HL-60/S4 (cell line): Measurements from ENCODE around the gene GNAT2.
"Not testable (repeated sequence)": the region's sequence is repeated elsewhere in the genome, so short reads cannot be mapped to it uniquely, and the experiment has no call there.

Source experiments
- in situ Hi-C: fragments of 300-500 bp; cut with MboI; formaldehyde crosslinking; loops from 2 replicates; pipeline ENCODE4 v1.14.3; 2022; ENCODE audit warnings: low sequenced_read_pairs

Gene GNAT2

DNA sequence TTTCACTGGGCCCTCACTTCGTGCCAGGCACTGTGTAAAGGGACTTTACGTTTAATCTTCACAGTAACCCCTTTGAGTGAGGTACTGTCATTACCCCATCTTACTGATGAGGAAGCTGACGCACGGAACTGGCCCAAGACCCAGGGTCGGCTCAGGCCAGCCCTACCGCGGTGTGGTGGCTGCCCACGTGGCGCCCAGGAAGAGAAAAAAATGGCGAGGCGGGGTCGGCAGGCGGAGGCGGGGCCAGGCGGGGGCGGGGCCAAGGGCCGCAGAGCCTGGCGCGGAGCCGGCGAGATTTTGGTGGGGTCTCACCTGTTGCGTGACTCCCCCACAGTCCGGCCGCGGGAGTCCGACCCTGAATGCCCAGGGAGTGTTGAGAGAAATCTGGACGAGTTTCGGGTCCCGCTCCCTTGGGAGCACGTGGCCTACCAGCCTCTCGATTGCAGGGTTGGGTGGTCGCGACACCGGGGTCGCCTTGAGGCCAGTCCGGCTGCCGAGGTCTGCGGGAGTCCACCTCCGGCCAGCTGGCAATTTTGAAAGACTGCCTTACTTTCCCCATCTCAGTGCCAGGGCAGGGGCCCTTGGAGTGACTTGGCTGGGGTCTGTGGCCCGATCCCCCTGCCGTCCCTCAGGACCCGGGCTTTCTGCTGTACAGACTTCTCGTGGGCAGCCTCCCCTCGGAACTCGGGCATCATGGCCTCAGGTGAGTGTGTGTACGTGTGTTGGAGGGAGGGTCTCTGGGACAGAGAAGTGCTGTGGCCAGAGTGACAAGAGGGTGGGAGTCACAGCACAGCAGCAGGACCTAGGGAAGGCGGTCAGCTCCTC, at the start of gene GNAT2, which contains the start of gene AMPD2:
GNAT2 (minus strand) TSS at position 41 of the 825 bp plus-strand sequence. CDS start 6,746 bp downstream, outside the sequence.
AMPD2 (plus strand) TSS at position 262 of the 825 bp plus-strand sequence. CDS start 1,339 bp downstream, outside the sequence.
- in situ Hi-C loops, result loop anchor here (5.0 kb wide), 1 partner anchor 72 kb away; the partner anchor contains the start of gene GNAI3

DNA sequence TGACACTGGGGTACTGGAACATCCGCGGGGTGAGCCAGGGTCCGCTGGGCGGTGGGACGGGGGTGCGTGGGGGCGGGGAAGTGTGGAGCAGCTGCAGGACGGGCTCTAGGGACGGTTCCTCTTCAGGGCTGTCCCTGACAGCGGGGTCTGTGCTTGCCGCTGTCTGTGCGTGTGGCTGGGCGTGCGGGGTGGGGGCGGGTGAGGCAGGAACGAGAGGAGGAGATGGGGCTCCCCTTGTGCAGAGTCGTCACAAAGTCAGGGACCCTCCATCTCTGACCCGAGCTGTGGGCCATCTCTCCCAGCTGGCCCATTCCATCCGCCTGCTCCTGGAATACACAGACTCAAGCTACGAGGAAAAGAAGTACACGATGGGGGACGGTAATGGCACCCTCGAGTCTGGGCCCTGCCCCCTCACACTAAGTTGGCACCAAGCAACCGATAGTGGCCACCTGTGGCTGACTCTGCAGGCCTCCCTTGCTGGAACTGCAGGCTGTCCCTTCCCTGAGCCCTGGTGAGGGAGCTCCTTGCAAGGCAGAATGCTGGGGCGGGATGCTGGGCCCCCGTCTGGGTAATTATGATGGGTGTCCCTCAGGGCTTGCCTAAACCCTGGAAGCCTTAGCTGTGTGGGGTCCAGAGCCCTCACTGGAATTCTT, 48.8 kb upstream of the GNAT2 start:
- in situ Hi-C loops, result no loop called here

DNA sequence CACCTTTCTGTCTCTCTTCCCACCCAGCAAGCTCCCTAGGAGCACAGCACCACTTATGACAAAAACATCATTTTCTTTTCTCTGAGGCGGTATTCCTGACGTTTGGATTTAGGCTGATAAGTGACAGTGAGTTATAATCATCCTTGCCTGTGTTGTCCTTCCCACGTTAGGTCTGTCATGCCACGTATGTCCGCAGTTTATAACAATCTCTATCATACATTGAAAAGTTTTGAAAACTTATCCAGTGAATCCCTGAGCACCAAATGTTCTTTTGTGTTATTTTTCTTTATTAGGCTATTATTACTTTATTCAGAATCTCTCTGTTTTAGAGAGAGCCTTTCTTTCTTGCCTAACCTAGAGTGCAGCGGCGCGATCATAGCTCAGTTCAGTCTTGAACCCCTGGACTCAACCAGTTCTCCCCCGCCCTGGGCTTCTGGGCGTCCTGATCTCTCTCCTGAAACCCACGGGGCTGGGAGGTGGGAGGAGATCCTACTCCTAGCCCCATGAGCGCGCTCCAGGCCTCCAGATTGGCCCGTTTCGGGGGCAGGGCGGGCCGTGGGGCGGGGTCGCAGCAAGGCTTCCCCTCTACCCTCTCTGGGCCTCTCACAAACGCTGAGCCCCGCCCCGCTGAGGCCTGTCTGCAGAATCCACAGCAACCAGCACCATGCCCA, 48.2 kb upstream of the GNAT2 start, which contains the start of gene GSTM2:
GSTM2 (plus strand) TSS at position 606 of the 671 bp plus-strand sequence; CDS start at position 665, 59 bp downstream.
- in situ Hi-C loops, result no loop called here

DNA sequence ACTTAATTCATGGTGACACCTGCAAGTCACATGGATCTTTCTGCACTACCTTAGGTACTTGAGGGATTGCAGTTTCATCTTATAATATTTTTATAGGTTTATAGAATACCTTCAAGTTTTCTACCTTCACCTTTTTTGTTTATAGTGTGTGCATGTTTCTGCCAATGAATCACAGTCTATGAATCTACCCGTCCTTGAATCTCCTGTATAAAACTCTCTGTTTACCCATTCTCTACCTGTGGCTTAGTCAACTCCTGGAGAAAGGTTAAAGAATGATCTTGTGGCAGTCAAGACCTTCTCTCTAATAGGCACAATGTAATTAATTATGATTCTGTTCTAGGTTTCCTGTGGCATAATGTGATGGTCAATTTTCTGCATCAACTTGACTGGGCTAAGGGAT, 45.3 kb upstream of the GNAT2 start:
- in situ Hi-C loops, result no loop called here

DNA sequence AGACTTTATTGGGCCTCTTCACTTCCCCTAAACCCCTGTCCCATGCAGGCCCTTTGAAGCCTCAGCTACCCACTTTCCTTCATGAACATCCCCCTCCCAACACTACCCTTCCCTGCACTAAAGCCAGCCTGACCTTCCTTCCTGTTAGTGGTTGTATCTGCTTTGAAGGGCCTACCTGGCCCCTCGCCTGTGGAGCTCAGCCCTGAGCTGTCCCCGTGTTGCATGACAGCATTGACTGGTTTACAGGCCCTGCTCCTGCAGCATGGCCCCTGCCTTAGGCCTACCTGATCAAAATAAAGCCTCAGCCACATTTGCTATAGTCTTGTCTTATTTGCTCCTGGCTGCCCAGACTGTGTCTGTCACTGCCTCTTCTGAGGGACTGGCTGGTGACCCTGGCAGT, 42.0 kb upstream of the GNAT2 start:
- in situ Hi-C loops, result no loop called here

DNA sequence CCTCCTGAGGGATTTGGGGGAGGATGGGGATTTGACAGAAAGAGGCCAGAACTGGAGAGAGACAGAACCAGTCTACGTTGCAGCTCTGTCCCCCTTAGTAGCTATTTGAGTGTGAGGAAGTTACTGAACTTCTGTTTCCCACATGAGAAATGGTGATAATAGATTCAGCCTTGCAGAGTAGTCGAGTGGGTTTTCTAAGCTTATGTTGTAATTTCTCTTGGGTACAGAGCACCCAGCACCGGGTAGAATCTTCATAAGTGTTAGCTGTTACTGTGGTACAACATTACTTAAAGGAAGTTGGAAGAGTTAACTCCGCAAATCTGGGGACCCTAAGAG, 41.2 kb upstream of the GNAT2 start:
- in situ Hi-C loops, result not testable (repeated sequence)

DNA sequence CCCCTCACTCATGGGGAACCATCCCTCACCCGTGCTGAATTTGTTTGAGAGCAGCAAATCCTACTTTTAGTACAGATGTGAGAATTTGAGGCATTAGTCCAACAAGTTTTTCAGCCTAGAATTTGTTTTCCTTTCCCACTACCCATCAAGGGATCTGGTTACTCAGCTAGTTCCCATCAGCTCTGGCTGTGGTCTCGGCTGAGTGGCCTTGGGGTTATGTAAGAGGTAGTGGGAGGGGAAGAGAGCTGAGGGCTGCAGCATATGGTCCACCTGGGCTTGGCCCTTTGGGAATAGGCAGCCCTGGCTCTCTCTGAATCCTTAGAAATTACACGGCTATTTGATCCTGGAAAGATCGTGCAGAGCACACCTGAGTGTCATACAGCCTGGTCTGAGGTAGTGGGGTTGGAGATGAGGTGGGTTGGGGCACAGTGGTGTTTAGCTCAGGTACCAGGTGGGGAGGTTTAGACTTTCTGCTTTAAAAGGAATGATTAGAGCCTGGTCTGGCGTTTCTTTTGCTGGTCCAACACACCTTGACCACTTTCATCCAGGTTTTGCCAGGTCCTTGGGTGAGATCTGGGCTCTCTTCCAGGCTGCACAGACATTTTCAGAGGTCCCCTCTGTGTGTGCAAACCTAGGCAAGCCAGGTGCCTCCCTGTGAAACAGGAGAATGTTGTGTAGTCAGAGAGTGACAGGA, 40.7 kb upstream of the GNAT2 start:
- in situ Hi-C loops, result loop anchor here (10.0 kb wide), 1 partner anchor 325 kb away; the partner anchor contains the start of gene AHCYL1

DNA sequence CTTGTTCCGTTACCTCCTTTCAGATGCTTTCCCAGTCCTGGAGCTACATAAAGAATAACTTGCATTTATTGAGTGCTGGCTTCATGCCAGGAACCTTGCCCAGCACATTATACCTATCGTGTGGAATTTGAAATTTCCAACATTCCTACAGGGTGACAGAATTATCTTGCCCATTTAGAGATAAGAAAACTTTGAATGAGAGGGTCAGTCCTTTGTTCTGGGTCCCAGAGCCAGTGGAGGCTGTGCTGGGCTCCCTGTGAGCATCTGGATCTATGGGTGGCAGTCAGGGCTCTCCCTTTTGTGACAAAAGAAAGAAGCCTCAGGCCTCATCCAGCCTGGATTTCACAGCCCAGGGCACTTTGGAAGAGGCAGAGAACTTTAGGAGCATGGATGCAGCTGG, 39.7 kb upstream of the GNAT2 start:
- in situ Hi-C loops, result loop anchor here (10.0 kb wide), 1 partner anchor 326 kb away; the partner anchor contains the start of gene AHCYL1

DNA sequence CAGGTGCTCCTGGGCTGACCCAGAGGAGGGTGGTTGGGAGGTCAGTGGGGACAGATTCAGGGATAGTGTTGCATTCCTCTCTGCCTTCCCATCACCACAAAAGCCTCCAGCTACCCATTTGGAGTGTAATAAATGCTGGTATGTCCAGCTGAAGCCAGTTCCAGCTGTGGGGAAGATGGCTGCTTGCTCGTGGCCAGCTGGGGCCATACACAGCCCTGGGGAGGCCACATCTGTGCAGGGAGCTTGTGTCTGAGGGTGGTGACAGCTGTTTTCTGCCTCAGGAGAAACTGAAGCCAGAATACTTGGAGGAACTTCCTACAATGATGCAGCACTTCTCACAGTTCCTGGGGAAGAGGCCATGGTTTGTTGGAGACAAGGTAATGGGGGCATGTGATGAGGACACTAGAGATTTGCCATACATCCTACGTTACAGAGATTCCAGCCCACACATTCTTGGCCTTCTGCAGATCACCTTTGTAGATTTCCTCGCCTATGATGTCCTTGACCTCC, 39.2 kb upstream of the GNAT2 start:
- in situ Hi-C loops, result loop anchor here (10.0 kb wide), 1 partner anchor 326 kb away; the partner anchor contains the start of gene AHCYL1

DNA sequence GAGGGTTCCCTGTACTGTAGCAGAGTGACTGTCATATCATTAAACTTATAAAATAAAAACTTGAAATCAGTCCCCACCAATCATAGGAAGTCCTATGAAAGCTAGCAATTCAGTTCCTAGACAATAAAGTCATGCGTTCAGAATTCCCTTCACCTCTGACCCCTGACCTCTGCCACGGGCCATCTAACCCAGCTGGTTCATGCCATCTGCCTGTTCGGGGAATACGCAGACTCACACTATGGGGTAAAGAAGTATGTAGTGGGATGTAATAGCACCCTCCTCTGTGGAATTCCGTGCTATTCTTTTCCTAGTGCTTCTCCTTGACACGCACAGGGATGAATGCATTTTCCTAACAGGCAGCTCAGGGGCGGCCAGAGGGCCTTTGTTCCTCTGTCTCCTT, 38.6 kb upstream of the GNAT2 start:
- in situ Hi-C loops, result loop anchor here (10.0 kb wide), 1 partner anchor 327 kb away; the partner anchor contains the start of gene AHCYL1

DNA sequence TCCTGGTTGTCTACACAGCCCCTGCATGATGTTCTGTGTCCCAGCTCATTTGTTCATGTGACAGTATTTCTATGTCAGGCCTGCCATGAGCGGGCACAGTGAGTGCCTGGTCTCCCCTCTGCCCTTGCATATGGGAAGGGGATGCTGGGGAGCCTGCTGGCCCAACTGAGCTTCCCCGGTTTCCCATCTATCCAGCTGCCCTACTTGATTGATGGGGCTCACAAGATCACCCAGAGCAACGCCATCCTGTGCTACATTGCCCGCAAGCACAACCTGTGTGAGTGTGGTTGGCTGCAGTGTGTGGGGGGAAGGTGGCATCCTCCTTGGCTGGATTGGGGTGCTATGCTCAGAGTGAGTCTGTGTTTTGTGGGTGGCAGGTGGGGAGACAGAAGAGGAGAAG, 38.0 kb upstream of the GNAT2 start:
- in situ Hi-C loops, result loop anchor here (10.0 kb wide), 1 partner anchor 327 kb away; the partner anchor contains the start of gene AHCYL1

DNA sequence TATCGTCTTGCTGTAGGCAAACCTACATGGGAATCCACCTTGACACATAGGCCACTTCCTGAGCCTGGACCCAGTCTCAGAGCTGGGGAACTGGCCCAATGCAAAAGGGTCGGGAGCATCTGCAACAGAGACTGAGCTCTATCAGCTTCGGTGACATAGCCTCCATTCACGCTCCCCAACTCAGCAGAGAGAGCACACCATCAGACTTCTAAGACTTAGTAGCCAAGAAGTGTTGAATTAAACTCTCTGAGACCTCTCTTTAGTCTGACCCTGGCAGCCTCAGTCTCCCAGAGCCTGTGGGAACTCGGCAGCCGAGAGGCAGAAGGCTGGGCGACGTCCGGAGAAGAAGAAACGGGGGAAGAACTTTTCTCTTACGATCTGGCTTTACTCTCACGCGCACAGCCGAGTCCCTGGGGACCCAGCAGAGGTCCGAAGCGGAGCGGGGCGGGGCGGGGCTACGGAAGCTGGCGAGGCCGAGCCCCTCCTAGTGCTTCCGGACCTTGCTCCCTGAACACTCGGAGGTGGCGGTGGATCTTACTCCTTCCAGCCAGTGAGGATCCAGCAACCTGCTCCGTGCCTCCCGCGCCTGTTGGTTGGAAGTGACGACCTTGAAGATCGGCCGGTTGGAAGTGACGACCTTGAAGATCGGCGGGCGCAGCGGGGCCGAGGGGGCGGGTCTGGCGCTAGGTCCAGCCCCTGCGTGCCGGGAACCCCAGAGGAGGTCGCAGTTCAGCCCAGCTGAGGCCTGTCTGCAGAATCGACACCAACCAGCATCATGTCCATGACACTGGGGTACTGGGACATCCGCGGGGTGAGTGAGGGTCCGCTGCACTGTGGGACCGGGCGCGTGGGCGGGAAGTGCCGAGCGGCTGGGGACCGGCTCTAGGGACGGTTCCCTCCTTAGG, 36.5 kb upstream of the GNAT2 start, which contains the start of gene GSTM4:
GSTM4 (plus strand) TSS at position 485 of the 905 bp plus-strand sequence; CDS start at position 776, 291 bp downstream.
- in situ Hi-C loops, result loop anchor here (10.0 kb wide), 1 partner anchor 329 kb away; the partner anchor contains the start of gene AHCYL1

DNA sequence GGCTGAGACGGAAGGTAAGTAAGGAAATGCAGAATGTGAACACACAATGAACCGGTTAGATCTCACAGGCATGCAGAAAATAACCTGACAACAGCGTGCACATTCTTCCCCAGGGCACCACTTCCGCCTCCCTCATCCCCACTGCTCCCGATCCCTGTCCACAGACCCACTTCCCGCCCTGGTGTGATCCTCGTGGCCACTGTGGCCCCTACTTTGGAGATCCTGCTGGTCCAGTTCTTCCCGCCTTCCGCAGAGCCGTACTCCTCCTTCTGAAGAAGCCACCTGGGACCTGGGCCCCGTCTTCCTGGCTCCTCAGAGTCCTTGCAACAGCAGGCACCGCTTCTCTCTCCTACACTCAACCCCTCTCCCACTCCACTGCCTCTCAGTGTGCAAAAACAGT, 35.1 kb upstream of the GNAT2 start:
- in situ Hi-C loops, result loop anchor here (10.0 kb wide), 1 partner anchor 330 kb away; the partner anchor contains the start of gene AHCYL1

DNA sequence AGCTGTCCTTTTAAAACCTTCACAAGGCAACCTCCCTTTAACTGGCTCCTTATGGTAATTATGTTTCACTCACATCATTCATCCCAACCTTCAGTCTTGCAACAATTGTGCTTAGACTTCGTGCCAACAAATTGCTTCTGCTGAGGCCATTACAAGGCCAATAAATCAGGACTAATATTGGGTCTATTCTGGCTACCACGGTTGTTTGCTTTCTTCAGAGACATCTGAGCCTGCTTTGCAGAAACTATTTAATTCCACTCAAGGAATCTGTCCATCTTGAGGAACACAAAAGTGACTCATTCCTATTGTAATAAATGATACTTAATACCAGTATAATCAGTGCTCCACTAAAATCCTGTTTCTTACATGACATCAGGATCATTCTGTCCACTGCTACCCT, 33.9 kb upstream of the GNAT2 start:
- in situ Hi-C loops, result loop anchor here (10.0 kb wide), 1 partner anchor 331 kb away; the partner anchor contains the start of gene AHCYL1

DNA sequence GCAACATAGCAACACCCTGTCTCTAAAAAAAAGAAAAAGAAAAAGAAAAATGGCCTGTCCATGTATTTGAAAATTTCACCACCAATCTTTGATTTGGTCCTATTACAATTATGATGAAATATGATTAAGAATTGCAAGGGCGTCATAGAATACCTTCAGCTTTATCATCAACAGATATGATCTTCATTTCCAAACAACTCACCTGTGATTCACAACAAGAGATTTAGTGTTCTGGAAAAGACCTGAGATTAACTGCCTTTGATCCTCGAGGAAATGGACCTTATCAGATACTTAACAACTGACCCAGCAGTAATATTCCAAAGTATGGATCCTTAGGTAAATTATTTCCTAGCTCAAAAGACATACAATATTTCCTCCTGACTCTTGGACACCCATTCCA, 33.0 kb upstream of the GNAT2 start:
- in situ Hi-C loops, result loop anchor here (10.0 kb wide), 1 partner anchor 332 kb away; the partner anchor contains the start of gene AHCYL1

DNA sequence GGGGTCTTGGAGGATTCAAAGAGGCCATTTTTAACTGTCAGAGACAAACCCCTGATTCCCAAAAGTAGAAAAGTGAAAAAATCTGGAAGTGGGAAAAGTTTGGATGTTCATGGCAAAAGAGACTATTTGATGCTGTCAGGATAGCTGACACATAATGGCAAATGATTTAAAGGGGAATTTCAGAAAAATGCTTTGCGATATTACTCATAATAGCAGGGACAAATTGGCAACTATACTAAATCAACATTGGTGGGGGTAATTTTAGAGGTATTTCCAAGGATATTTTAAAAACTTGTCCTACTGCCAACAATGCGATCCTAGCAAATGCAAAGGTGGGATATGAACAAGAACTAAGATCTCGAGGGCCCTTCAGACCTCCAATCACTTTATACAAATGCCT, 31.2 kb upstream of the GNAT2 start:
- in situ Hi-C loops, result loop anchor here (10.0 kb wide), 1 partner anchor 334 kb away; the partner anchor contains the start of gene AHCYL1

DNA sequence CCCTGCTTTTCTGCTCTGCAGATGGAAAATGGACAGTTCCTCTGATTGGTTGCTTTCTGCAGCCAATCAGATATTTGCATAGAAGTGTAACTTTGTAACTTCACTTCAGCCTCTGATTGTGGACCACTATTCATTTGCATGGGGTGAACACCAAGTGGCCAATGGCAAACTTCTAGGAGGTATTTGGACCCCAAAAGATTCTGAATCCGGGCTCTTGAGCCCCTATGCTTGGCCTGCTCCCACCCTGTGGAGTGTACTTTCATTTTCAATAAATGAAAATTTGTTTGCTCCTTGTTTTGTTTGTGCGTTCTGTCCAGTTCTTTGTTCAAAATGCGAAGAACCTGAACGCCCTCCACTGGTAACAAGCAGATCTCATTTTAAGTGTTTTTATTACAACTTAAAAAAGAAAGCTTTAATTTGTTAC, 30.1 kb upstream of the GNAT2 start:
- in situ Hi-C loops, result no loop called here

DNA sequence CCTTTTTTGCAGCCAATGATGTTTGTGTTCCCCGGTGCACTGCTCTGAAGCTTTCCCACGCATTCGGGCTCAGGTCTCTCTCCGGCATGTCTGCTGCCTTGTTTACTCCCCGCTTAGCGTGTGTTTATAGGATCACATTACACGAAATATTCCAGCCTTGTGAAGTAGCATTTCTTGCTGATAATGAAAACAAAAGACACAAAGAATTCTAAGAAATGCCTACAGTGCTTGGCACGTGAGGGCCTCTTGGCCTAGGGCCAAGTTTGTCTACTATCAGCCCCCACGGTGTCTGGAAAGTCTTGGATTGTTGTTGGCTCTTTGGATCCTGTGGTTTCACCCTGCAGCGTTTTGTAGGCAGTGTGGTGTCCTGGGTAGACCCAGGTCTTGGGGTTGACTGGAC, 25.3 kb upstream of the GNAT2 start:
- in situ Hi-C loops, result loop anchor here (5.0 kb wide), 1 partner anchor 128 kb away; no protein-coding TSS in a partner anchor
